PC-3 (cell line): ENCODE results near the gene CEBPE. TPM values are rescaled to one million over a fixed set of nuclear protein-coding genes. Genes with fewer than 3 reads are reported as not detected.

Source experiments
- ATAC-seq: fragments of 200-7000 bp; cut with Tn5 transposase; 2 replicates; pipeline ENCODE4 v1.9.1; 2020; ENCODE audit warnings: mild to moderate bottlenecking, moderate library complexity
- BruUV-seq: library from RNA; stranded (reverse); fragments of 400-500 nt; replicated peaks from 2 replicates; lab custom pipeline; 2021; lab: Mats Ljungman, UMichigan
- CTCF ChIA-PET: fragments of 300-600 bp; sonication (Branson Sonifier 250); formaldehyde crosslinking; loops from one replicate; lab custom pipeline; 2022; ENCODE audit warnings: antibody characterized with exemption; lab: Charles Lee
- POLR2A ChIA-PET: fragments of 300-600 bp; sonication (Branson Sonifier 250); formaldehyde crosslinking; loops from one replicate; lab custom pipeline; 2022; ENCODE audit warnings: antibody characterized with exemption; ENCODE audit not compliant: unreplicated experiment; lab: Charles Lee
- DNase-seq: peaks from one replicate; pipeline ENCODE4 v3.0.0-alpha.2; 2015
- H2AFZ ChIP-seq: fragments of 300-600 bp; sonication (generic); 2 replicates; pipeline ENCODE4 v1.6.0; 2016; ENCODE audit warnings: antibody characterized with exemption, low read length
- H3F3A ChIP-seq: fragments of 300-600 bp; sonication (generic); one replicate; pipeline ENCODE4 v1.6.0; 2017; ENCODE audit warnings: antibody characterized with exemption, low read length, control low read depth, mild to moderate bottlenecking; ENCODE audit not compliant: unreplicated experiment
- H3K27ac ChIP-seq: fragments of 300-600 bp; sonication (generic); 2 replicates; pipeline ENCODE4 v1.5.1; 2016; ENCODE audit warnings: mild to moderate bottlenecking, low read length
- H3K27me3 ChIP-seq: fragments of 300-600 bp; sonication (generic); 2 replicates; pipeline ENCODE4 v1.6.1; 2016; ENCODE audit warnings: low read length, mixed read lengths
- H3K36me3 ChIP-seq: fragments of 300-600 bp; sonication (generic); 2 replicates; pipeline ENCODE4 v1.6.1; 2016; ENCODE audit warnings: low read depth, mixed run types, low read length, mixed read lengths
- H3K4me1 ChIP-seq: fragments of 300-600 bp; sonication (generic); 2 replicates; pipeline ENCODE4 v1.5.1; 2016; ENCODE audit warnings: low read length; ENCODE audit not compliant: insufficient read depth
- H3K4me2 ChIP-seq: fragments of 300-600 bp; sonication (generic); 2 replicates; pipeline ENCODE4 v1.6.0; 2016; ENCODE audit warnings: low read length
- H3K4me3 ChIP-seq: fragments of 300-600 bp; sonication (generic); 2 replicates; pipeline ENCODE4 v1.5.1; 2016; ENCODE audit warnings: mild to moderate bottlenecking, low read length, mixed read lengths
- H3K79me2 ChIP-seq: fragments of 300-600 bp; sonication (generic); 2 replicates; pipeline ENCODE4 v1.6.1; 2017; ENCODE audit warnings: low read length, mixed read lengths
- H3K9ac ChIP-seq: fragments of 300-600 bp; sonication (generic); 2 replicates; pipeline ENCODE4 v1.6.0; 2016; ENCODE audit warnings: mild to moderate bottlenecking, low read length
- H3K9me2 ChIP-seq: fragments of 300-600 bp; sonication (generic); replicated peaks from 2 replicates; pipeline ENCODE4 v1.6.1; 2016; ENCODE audit warnings: mixed run types, low read length, mixed read lengths
- H3K9me3 ChIP-seq: fragments of 300-600 bp; sonication (generic); 2 replicates; pipeline ENCODE4 v1.6.1; 2016; ENCODE audit warnings: low read length, mixed read lengths
- H4K20me1 ChIP-seq: fragments of 300-600 bp; sonication (generic); 2 replicates; pipeline ENCODE4 v1.6.1; 2016; ENCODE audit warnings: low read length, mixed read lengths
- EZH2 ChIP-seq: fragments of 300-600 bp; sonication (generic); IDR thresholded peaks from one replicate; pipeline ENCODE4 v1.6.1; 2017; ENCODE audit warnings: antibody characterized with exemption, mild to moderate bottlenecking, low read length; ENCODE audit not compliant: unreplicated experiment
- EZH2phosphoT487 ChIP-seq: fragments of 300-600 bp; sonication (generic); IDR thresholded peaks from 2 replicates; pipeline ENCODE4 v1.6.1; 2018; ENCODE audit warnings: mild to moderate bottlenecking, antibody characterized with exemption, low read length, borderline replicate concordance
- intact Hi-C: fragments of 100-400 bp; cut with micrococcal nuclease; formaldehyde crosslinking; loops from 2 replicates; pipeline ENCODE4 v1.9.0; 2023
- total RNA-seq: library from RNA; depleted of rRNA; stranded (reverse); fragments of >200 nt; gene quantifications from 2 replicates; pipeline ENCODE4 v1.2.3, GENCODE V29; 2014
- TF ChIP-seq, protein P1 (sequence below): fragments of 300-600 bp; sonication (generic); conservative IDR thresholded peaks from 2 replicates; pipeline ENCODE4 v1.5.1; 2017; ENCODE audit warnings: antibody characterized with exemption, low read depth, mild to moderate bottlenecking, low read length

Gene CEBPE
- total RNA-seq, 1 experiment from 2014 or later = not detected

DNA sequence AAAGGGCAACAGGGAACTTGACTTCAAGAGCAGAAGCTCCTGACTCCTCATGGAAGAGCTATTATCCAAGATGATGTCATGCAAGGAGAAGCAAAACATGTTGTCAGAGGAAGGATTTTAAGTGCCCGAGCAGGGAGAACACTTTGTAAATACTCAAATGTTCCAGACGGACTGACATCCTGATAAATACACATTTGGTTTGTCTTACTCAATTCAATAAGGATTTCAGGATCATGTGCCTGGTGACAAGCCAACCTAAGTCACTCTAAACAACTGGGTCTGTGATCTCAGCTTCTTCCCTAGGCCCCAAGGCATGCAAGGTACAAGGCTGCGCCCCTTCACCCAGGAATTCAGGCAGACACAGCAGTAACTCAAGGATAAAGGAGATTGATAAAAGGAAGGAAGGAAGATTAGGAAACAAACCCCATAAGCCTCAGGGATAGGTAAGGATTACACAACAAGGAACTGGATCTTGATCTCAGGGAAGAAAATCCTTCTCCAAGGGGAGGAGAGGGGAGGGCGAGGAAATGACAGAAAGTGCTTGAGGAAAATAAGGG is 26.8 kb upstream of the CEBPE start:
- BruUV-seq = no TSS peak
- H3K9me3 ChIP-seq = no peaks in the 10 kb centered on the region
- H3K27ac ChIP-seq = no peak overlapping the region
- no peak overlapping the region for H3K4me3 ChIP-seq
- no peak for TF ChIP-seq EZH2phosphoT487
- TF ChIP-seq, protein P1, sequence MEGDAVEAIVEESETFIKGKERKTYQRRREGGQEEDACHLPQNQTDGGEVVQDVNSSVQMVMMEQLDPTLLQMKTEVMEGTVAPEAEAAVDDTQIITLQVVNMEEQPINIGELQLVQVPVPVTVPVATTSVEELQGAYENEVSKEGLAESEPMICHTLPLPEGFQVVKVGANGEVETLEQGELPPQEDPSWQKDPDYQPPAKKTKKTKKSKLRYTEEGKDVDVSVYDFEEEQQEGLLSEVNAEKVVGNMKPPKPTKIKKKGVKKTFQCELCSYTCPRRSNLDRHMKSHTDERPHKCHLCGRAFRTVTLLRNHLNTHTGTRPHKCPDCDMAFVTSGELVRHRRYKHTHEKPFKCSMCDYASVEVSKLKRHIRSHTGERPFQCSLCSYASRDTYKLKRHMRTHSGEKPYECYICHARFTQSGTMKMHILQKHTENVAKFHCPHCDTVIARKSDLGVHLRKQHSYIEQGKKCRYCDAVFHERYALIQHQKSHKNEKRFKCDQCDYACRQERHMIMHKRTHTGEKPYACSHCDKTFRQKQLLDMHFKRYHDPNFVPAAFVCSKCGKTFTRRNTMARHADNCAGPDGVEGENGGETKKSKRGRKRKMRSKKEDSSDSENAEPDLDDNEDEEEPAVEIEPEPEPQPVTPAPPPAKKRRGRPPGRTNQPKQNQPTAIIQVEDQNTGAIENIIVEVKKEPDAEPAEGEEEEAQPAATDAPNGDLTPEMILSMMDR = no peak
- no peak for TF ChIP-seq EZH2
- no peaks in the 10 kb centered on the region for H3K79me2 ChIP-seq
- H3F3A ChIP-seq = no peaks in the 10 kb centered on the region
- ChIA-PET POLR2A (no interaction called here), CTCF (no interaction called here)
- intact Hi-C loops = no loop called here
- no peak overlapping the region for H3K9ac ChIP-seq
- no peak for DNase-seq
- H4K20me1 ChIP-seq = no peaks in the 10 kb centered on the region
- no peaks in the 10 kb centered on the region for H3K36me3 ChIP-seq
- ATAC-seq = no peak
- H3K4me1 ChIP-seq = no peaks in the 10 kb centered on the region; the same call in 1 of the 2 replicates
- H3K27me3 ChIP-seq = 0 out of 2 replicates have a peak, but pooled peaks cover 12% of the 10 kb centered on the region
- H2AFZ ChIP-seq = no peak overlapping the region
- H3K9me2 ChIP-seq = no peaks in the 10 kb centered on the region
- no peak overlapping the region for H3K4me2 ChIP-seq

DNA sequence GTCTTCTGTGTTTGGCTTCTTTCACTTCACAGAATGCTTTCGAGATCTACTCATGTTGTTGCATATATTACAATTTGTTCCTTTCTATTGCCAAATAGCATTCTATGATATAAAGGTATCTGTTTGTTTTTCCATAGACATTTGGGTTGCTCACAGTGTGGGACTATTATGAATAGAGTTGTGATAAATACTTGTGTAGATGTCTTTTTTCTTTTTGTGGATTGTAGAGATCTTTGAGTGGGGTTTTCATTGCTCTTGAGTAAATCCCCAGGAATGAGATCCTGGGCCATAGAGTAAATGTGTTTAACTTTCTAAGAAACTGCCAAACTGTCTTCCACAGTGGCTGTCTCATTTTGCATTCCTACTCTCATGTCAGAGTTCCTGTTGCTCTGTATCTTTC is 24.9 kb upstream of the CEBPE start:
- no TSS peak for BruUV-seq
- 0 out of 2 replicates have a peak, but pooled peaks cover 12% of the 10 kb centered on the region for H3K27me3 ChIP-seq
- no peaks in the 10 kb centered on the region for H3K79me2 ChIP-seq
- H3K9ac ChIP-seq = no peak overlapping the region
- DNase-seq (no peak), ATAC-seq (no peak)
- ChIA-PET POLR2A (no interaction called here), CTCF (no interaction called here)
- intact Hi-C loops = no loop called here
- no peaks in the 10 kb centered on the region for H4K20me1 ChIP-seq
- no peaks in the 10 kb centered on the region for H3K9me3 ChIP-seq
- no peaks in the 10 kb centered on the region for H3K36me3 ChIP-seq
- no peak overlapping the region for H3K27ac ChIP-seq
- no peak overlapping the region for H3K4me3 ChIP-seq
- H3K4me2 ChIP-seq = no peak overlapping the region
- no peak overlapping the region for H2AFZ ChIP-seq
- no peaks in the 10 kb centered on the region for H3K9me2 ChIP-seq
- H3F3A ChIP-seq = no peaks in the 10 kb centered on the region
- TF ChIP-seq EZH2 = no peak
- TF ChIP-seq, protein P1 = no peak
- TF ChIP-seq EZH2phosphoT487 = no peak
- no peaks in the 10 kb centered on the region for H3K4me1 ChIP-seq

DNA sequence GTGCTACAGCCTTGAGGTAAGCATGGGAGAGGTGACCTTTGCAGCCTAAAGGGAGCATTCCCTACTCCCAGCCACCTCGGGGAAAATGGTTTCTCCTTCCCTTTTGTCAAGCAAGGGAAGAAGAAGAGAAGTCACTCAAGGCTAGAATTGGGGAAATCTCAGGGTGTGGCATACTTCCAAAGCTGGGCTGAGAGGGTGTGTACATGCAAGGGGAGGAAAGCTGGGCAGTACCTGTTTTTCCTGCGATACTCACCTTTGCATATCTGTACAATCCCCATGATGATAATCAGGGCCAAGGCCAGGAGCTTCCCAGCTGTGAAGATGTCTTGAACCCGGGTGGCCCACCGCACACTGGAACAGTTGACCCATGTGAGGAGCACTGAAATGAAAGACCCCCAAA is 23.8 kb upstream of the CEBPE start:
- H3K27ac ChIP-seq = no peak overlapping the region
- intact Hi-C loops = no loop called here
- ChIA-PET CTCF (no interaction called here), POLR2A (no interaction called here)
- H4K20me1 ChIP-seq = no peaks in the 10 kb centered on the region
- no peak overlapping the region for H3K9ac ChIP-seq
- no peaks in the 10 kb centered on the region for H3K36me3 ChIP-seq
- H3K4me1 ChIP-seq = peaks cover 7% of the 10 kb centered on the region; the same call in 1 of the 2 replicates
- no peak overlapping the region for H3K4me2 ChIP-seq
- BruUV-seq = no TSS peak
- H3K9me3 ChIP-seq = no peaks in the 10 kb centered on the region
- H3F3A ChIP-seq = no peaks in the 10 kb centered on the region
- ATAC-seq (no peak), DNase-seq (no peak)
- 0 out of 2 replicates have a peak, but pooled peaks cover 12% of the 10 kb centered on the region for H3K27me3 ChIP-seq
- H3K79me2 ChIP-seq = no peaks in the 10 kb centered on the region
- TF ChIP-seq, protein P1 = no peak
- TF ChIP-seq EZH2phosphoT487 (no peak), EZH2 (no peak)
- H3K4me3 ChIP-seq = no peak overlapping the region
- no peak overlapping the region for H2AFZ ChIP-seq
- H3K9me2 ChIP-seq = no peaks in the 10 kb centered on the region
